ENCODE data around the gene KRT1. TPM values are rescaled to one million over a fixed set of nuclear protein-coding genes. Genes with fewer than 3 reads are reported as not detected.

The KRT1 gene
- polyA plus RNA-seq, 1 donor from 2014 or later: not detected

DNA sequence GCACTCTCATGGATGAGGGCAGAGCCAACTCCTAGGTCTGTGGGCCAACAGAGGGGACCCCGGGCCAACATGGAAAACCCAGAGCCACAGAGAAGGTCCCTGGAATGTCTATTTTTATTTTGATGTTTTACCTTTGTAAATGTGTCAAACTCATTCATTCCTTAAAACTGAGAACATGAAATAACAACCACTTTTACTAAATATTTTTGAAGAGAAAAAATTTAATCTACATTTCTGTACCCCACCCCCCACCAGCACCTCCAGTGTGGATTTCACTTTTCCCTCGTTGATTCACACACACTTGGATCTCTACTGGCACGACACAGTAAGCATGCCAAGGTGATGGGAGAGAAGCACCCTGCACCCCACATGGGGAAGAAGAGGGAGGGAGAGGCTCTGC is 16.4 kb upstream of the KRT1 start:
- no peaks in the 10 kb centered on the region for H3F3A ChIP-seq (ENCODE audit: insufficient read depth, low read length, poor library complexity, severe bottlenecking)
- peaks cover 5% of the 10 kb centered on the region for H3K27me3 ChIP-seq (ENCODE audit: insufficient read depth, low read depth, low read length)
- no peaks in the 10 kb centered on the region for H3K9me2 ChIP-seq (ENCODE audit: insufficient read depth, low read length)
- no peaks in the 10 kb centered on the region for H4K20me1 ChIP-seq (ENCODE audit: insufficient read depth)
- H2AFZ ChIP-seq (ENCODE audit: low read depth, low read length): no peak overlapping the region
- no peak overlapping the region for H3K9ac ChIP-seq (ENCODE audit: low read length)
- no peaks in the 10 kb centered on the region for H3K9me3 ChIP-seq (ENCODE audit: low read length)
- H3K4me3 ChIP-seq (ENCODE audit: low read length): no peak overlapping the region
- no peaks in the 10 kb centered on the region for H3K36me3 ChIP-seq (ENCODE audit: insufficient read depth, low read length)
- no peaks in the 10 kb centered on the region for H3K79me2 ChIP-seq (replicated peaks; ENCODE audit: insufficient read depth, low read length)
- no peak overlapping the region for H3K27ac ChIP-seq (ENCODE audit: low read length)
- TF ChIP-seq TAF1 (IDR thresholded peaks at IDR 0.05; ENCODE audit: low read depth): no peak
- TF ChIP-seq MXI1 (conservative IDR thresholded peaks at IDR 0.05; ENCODE audit: poor library complexity, severe bottlenecking): no peak
- TF ChIP-seq CTCF (IDR thresholded peaks at IDR 0.05; ENCODE audit: poor library complexity, severe bottlenecking): no peak
- TF ChIP-seq, protein P1, sequence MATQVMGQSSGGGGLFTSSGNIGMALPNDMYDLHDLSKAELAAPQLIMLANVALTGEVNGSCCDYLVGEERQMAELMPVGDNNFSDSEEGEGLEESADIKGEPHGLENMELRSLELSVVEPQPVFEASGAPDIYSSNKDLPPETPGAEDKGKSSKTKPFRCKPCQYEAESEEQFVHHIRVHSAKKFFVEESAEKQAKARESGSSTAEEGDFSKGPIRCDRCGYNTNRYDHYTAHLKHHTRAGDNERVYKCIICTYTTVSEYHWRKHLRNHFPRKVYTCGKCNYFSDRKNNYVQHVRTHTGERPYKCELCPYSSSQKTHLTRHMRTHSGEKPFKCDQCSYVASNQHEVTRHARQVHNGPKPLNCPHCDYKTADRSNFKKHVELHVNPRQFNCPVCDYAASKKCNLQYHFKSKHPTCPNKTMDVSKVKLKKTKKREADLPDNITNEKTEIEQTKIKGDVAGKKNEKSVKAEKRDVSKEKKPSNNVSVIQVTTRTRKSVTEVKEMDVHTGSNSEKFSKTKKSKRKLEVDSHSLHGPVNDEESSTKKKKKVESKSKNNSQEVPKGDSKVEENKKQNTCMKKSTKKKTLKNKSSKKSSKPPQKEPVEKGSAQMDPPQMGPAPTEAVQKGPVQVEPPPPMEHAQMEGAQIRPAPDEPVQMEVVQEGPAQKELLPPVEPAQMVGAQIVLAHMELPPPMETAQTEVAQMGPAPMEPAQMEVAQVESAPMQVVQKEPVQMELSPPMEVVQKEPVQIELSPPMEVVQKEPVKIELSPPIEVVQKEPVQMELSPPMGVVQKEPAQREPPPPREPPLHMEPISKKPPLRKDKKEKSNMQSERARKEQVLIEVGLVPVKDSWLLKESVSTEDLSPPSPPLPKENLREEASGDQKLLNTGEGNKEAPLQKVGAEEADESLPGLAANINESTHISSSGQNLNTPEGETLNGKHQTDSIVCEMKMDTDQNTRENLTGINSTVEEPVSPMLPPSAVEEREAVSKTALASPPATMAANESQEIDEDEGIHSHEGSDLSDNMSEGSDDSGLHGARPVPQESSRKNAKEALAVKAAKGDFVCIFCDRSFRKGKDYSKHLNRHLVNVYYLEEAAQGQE (IDR thresholded peaks at IDR 0.05; ENCODE audit: borderline replicate concordance): no peak
- no peak for TF ChIP-seq RAD21 (conservative IDR thresholded peaks at IDR 0.05)
- no peak for TF ChIP-seq SMC3 (conservative IDR thresholded peaks at IDR 0.05; ENCODE audit: poor library complexity)
- TF ChIP-seq EZH2 (IDR thresholded peaks at IDR 0.05; ENCODE audit: borderline replicate concordance, insufficient read depth, low read length, poor library complexity, severe bottlenecking): no peak
- TF ChIP-seq EP300 (conservative IDR thresholded peaks at IDR 0.05; ENCODE audit: poor library complexity, severe bottlenecking): no peak
- no peak for TF ChIP-seq POLR2AphosphoS5 (IDR thresholded peaks at IDR 0.05)
- no peak overlapping the region for H3K4me2 ChIP-seq (ENCODE audit: low read length)

DNA sequence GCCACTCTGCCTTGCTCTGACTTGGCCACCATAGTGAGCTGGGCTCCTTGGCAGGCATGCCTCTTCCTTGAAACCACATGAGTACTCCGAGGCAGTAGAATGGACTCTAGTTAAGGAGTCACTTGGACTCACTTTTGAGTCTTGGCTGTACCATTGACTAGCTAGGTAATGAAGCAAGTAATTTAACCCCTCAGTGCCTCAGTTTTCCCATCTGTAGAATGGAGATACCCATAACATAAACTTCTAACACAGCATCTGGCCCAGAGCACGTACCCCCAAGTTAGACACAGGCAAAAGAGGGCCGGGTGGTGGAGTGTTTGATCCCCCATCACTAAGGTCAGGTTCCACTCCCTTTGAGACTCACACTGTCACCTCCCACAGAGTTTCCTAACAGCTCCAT is 14.8 kb upstream of the KRT1 start:
- Histone ChIP-seq H3K27ac (ENCODE audit: low read length) (no peak overlapping the region), H4K20me1 (ENCODE audit: insufficient read depth) (no peaks in the 10 kb centered on the region), H3K9ac (ENCODE audit: low read length) (no peak overlapping the region), H3K4me2 (ENCODE audit: low read length) (no peak overlapping the region), H2AFZ (ENCODE audit: low read depth, low read length) (no peak overlapping the region), H3K79me2 (replicated peaks; ENCODE audit: insufficient read depth, low read length) (no peaks in the 10 kb centered on the region), H3K9me2 (ENCODE audit: insufficient read depth, low read length) (no peaks in the 10 kb centered on the region), H3K27me3 (ENCODE audit: insufficient read depth, low read depth, low read length) (peaks cover 13% of the 10 kb centered on the region), H3K9me3 (ENCODE audit: low read length) (no peaks in the 10 kb centered on the region), H3K4me3 (ENCODE audit: low read length) (no peak overlapping the region), H3K36me3 (ENCODE audit: insufficient read depth, low read length) (no peaks in the 10 kb centered on the region), H3F3A (ENCODE audit: insufficient read depth, low read length, poor library complexity, severe bottlenecking) (no peaks in the 10 kb centered on the region)
- no peak for TF ChIP-seq CTCF (IDR thresholded peaks at IDR 0.05; ENCODE audit: poor library complexity, severe bottlenecking)
- no peak for TF ChIP-seq POLR2AphosphoS5 (IDR thresholded peaks at IDR 0.05)
- TF ChIP-seq MXI1 (conservative IDR thresholded peaks at IDR 0.05; ENCODE audit: poor library complexity, severe bottlenecking): no peak
- TF ChIP-seq RAD21 (conservative IDR thresholded peaks at IDR 0.05): no peak
- TF ChIP-seq TAF1 (IDR thresholded peaks at IDR 0.05; ENCODE audit: low read depth): no peak
- TF ChIP-seq SMC3 (conservative IDR thresholded peaks at IDR 0.05; ENCODE audit: poor library complexity): no peak
- TF ChIP-seq EP300 (conservative IDR thresholded peaks at IDR 0.05; ENCODE audit: poor library complexity, severe bottlenecking): no peak
- TF ChIP-seq, protein P1 (IDR thresholded peaks at IDR 0.05; ENCODE audit: borderline replicate concordance): no peak
- TF ChIP-seq EZH2 (IDR thresholded peaks at IDR 0.05; ENCODE audit: borderline replicate concordance, insufficient read depth, low read length, poor library complexity, severe bottlenecking): no peak

Measured in neural cell (in vitro differentiated cells).